ENCODE data around the gene BTRC. TPM values are rescaled to one million over a fixed set of nuclear protein-coding genes. Genes with fewer than 3 reads are reported as not detected.

Gene BTRC
- total and polyA plus RNA-seq, 12 donors, result 9.5 to 49.9 (median 34.2) TPM

- TF ChIP-seq CTCF (IDR thresholded peaks at IDR 0.05), result no peak
- intact Hi-C loops (cut with DNase I), result loop anchor here in 8 of 10 donors (2.0 to 10.0 kb wide), 8 partner anchors 263 to 355 kb away; no protein-coding TSS in a partner anchor
- DNase-seq (no peak), ATAC-seq (no peak)
- 67 to 71% methylated on average over 7 of the region's 7 CpGs for WGBS, 2 donors
- Histone ChIP-seq H3K27me3 (peaks cover 7 to 75% (median 55%) of the 10 kb centered on the region in 7 donors), H3K36me3 (no peaks in the 10 kb centered on the region), H3K4me3 (no peak overlapping the region), H3K27ac (no peak overlapping the region), H3K4me1 (peaks cover 8 to 30% (median 21%) of the 10 kb centered on the region in 9 donors), H3K9me3 (peaks cover 0 to 3% (median 2%) of the 10 kb centered on the region in 11 donors)
Observed at GRCh38 chr10:101567165-101568006, 213.4 kb downstream of the BTRC start.

- peaks cover 7 to 69% (median 54%) of the 10 kb centered on the region in 7 donors for H3K27me3 ChIP-seq
- no peak for DNase-seq
Observed at GRCh38 chr10:101568054-101568745, 214.2 kb downstream of the BTRC start.

GRCh38 chr10:101569323-101569621 is 215.3 kb downstream of the BTRC start:
- H3K27me3 ChIP-seq, result peaks cover 7 to 59% (median 50%) of the 10 kb centered on the region in 7 donors
- no peak overlapping the region for H3K27ac ChIP-seq
- ATAC-seq (no peak), DNase-seq (no peak)
- TF ChIP-seq CTCF (IDR thresholded peaks at IDR 0.05), result no peak
- peaks cover 0 to 14% (median 11%) of the 10 kb centered on the region in 11 donors for H3K9me3 ChIP-seq
- H3K36me3 ChIP-seq, result no peaks in the 10 kb centered on the region
- peak overlapping the region in 2 of 10 donors; percentile 56 to 58 for H3K4me3 ChIP-seq
- H3K4me1 ChIP-seq, result peaks cover 8 to 30% (median 21%) of the 10 kb centered on the region in 9 donors
- intact Hi-C loops (cut with DNase I), result loop anchor here in 8 of 10 donors (2.0 to 10.0 kb wide), 8 partner anchors 264 to 356 kb away; no protein-coding TSS in a partner anchor
- WGBS, 2 donors, result 8 to 11% methylated on average over 11 of the region's 11 CpGs

More at GRCh38 chr10:101568054-101568745, 214.2 kb downstream of the BTRC start:
- peaks cover 8 to 30% (median 21%) of the 10 kb centered on the region in 9 donors for H3K4me1 ChIP-seq
- no peak for TF ChIP-seq CTCF (IDR thresholded peaks at IDR 0.05)
- H3K9me3 ChIP-seq, result peaks cover 0 to 12% (median 10%) of the 10 kb centered on the region in 11 donors
- H3K4me3 ChIP-seq, result no peak overlapping the region
- H3K36me3 ChIP-seq, result no peaks in the 10 kb centered on the region
- 84 to 88% methylated on average over 17 of the region's 17 CpGs for WGBS, 2 donors
- no peak for ATAC-seq
- intact Hi-C loops (cut with DNase I), result loop anchor here in 8 of 10 donors (2.0 to 10.0 kb wide), 8 partner anchors 263 to 355 kb away; no protein-coding TSS in a partner anchor
- no peak overlapping the region for H3K27ac ChIP-seq
